HEK293 (cell line): ENCODE results near the gene SFXN3.

Experiments used
- BCL11A ChIP-seq: fragments of 450-650 bp; formaldehyde crosslinking; IDR thresholded peaks from 2 replicates; pipeline ENCODE4 v1.5.1; 2016; ENCODE audit warnings: low read depth, missing biosample characterization, missing genetic modification characterization
- IKZF3 ChIP-seq: fragments of 450-650 bp; IDR thresholded peaks from 2 replicates; pipeline ENCODE4 v1.5.0; 2018; ENCODE audit warnings: missing biosample characterization, mild to moderate bottlenecking, missing genetic modification characterization, moderate library complexity
- REPIN1 ChIP-seq: fragments of 450-650 bp; formaldehyde crosslinking; IDR thresholded peaks from 2 replicates; pipeline ENCODE4 v1.5.1; 2017; ENCODE audit warnings: missing biosample characterization, missing genetic modification characterization, low read depth
- TCF7L2 ChIP-seq: IDR thresholded peaks from 2 replicates; pipeline ENCODE4 v1.6.1; 2011; ENCODE audit warnings: low read depth, mild to moderate bottlenecking, inconsistent platforms, low read length, moderate library complexity, borderline replicate concordance
- TSHZ1 ChIP-seq: fragments of 450-650 bp; formaldehyde crosslinking; IDR thresholded peaks from 2 replicates; pipeline ENCODE4 v1.5.1; 2016; ENCODE audit warnings: missing biosample characterization, missing genetic modification characterization, borderline replicate concordance
- YY2 ChIP-seq: fragments of 450-650 bp; formaldehyde crosslinking; IDR thresholded peaks from 2 replicates; pipeline ENCODE4 v1.5.1; 2016; ENCODE audit warnings: missing biosample characterization, missing genetic modification characterization
- ZBTB17 ChIP-seq: fragments of 450-650 bp; formaldehyde crosslinking; IDR thresholded peaks from 2 replicates; pipeline ENCODE4 v1.5.1; 2016; ENCODE audit warnings: missing biosample characterization, missing genetic modification characterization
- ZBTB21 ChIP-seq: fragments of 450-650 bp; formaldehyde crosslinking; IDR thresholded peaks from 2 replicates; pipeline ENCODE4 v1.5.1; 2017; ENCODE audit warnings: missing biosample characterization, missing genetic modification characterization
- ZBTB49 ChIP-seq: fragments of 450-650 bp; formaldehyde crosslinking; IDR thresholded peaks from 2 replicates; pipeline ENCODE4 v1.5.1; 2016; ENCODE audit warnings: missing biosample characterization, missing genetic modification characterization, low read depth
- ZFHX2 ChIP-seq: fragments of 450-650 bp; formaldehyde crosslinking; conservative IDR thresholded peaks from 2 replicates; pipeline ENCODE4 v1.5.1; 2016; ENCODE audit warnings: missing biosample characterization, missing genetic modification characterization
- ZFP69B ChIP-seq: fragments of 450-650 bp; formaldehyde crosslinking; IDR thresholded peaks from 2 replicates; pipeline ENCODE4 v1.5.1; 2016; ENCODE audit warnings: missing biosample characterization, missing genetic modification characterization
- ZNF114 ChIP-seq: fragments of 450-650 bp; formaldehyde crosslinking; IDR thresholded peaks from 2 replicates; pipeline ENCODE4 v1.5.0; 2017; ENCODE audit warnings: missing biosample characterization, missing genetic modification characterization
- ZNF202 ChIP-seq: fragments of 450-650 bp; formaldehyde crosslinking; IDR thresholded peaks from 2 replicates; pipeline ENCODE4 v1.5.1; 2016; ENCODE audit warnings: missing biosample characterization, missing genetic modification characterization, borderline replicate concordance
- ZNF223 ChIP-seq: fragments of 450-650 bp; formaldehyde crosslinking; IDR thresholded peaks from 2 replicates; pipeline ENCODE4 v1.5.1; 2016; ENCODE audit warnings: missing biosample characterization, missing genetic modification characterization
- ZNF26 ChIP-seq: fragments of 450-650 bp; formaldehyde crosslinking; IDR thresholded peaks from 2 replicates; pipeline ENCODE4 v1.5.1; 2016; ENCODE audit warnings: missing biosample characterization, missing genetic modification characterization
- ZNF280D ChIP-seq: fragments of 450-650 bp; formaldehyde crosslinking; IDR thresholded peaks from 2 replicates; pipeline ENCODE4 v1.5.1; 2016; ENCODE audit warnings: missing biosample characterization, missing genetic modification characterization
- ZNF350 ChIP-seq: fragments of 450-650 bp; formaldehyde crosslinking; IDR thresholded peaks from 2 replicates; pipeline ENCODE4 v1.5.0; 2017; ENCODE audit warnings: missing biosample characterization, mild to moderate bottlenecking, missing genetic modification characterization
- ZNF362 ChIP-seq: fragments of 450-650 bp; formaldehyde crosslinking; IDR thresholded peaks from 2 replicates; pipeline ENCODE4 v1.5.1; 2016; ENCODE audit warnings: missing biosample characterization, missing genetic modification characterization
- ZNF391 ChIP-seq: fragments of 450-650 bp; formaldehyde crosslinking; IDR thresholded peaks from 2 replicates; pipeline ENCODE4 v1.5.1; 2016; ENCODE audit warnings: low read depth, missing biosample characterization, missing genetic modification characterization, borderline replicate concordance
- ZNF473 ChIP-seq: fragments of 450-650 bp; formaldehyde crosslinking; IDR thresholded peaks from 2 replicates; pipeline ENCODE4 v1.5.1; 2017; ENCODE audit warnings: missing biosample characterization, missing genetic modification characterization
- ZNF501 ChIP-seq: fragments of 450-650 bp; formaldehyde crosslinking; IDR thresholded peaks from 2 replicates; pipeline ENCODE4 v1.5.1; 2016; ENCODE audit warnings: missing biosample characterization, missing genetic modification characterization
- ZNF514 ChIP-seq: fragments of 450-650 bp; formaldehyde crosslinking; IDR thresholded peaks from 2 replicates; pipeline ENCODE4 v1.5.1; 2016; ENCODE audit warnings: missing biosample characterization, missing genetic modification characterization
- ZNF529 ChIP-seq: fragments of 450-650 bp; formaldehyde crosslinking; IDR thresholded peaks from 2 replicates; pipeline ENCODE4 v1.5.1; 2017; ENCODE audit warnings: missing genetic modification characterization, missing biosample characterization; ENCODE audit not compliant: insufficient replicate concordance
- ZNF701 ChIP-seq: fragments of 450-650 bp; formaldehyde crosslinking; IDR thresholded peaks from 2 replicates; pipeline ENCODE4 v1.5.1; 2016; ENCODE audit warnings: missing biosample characterization, missing genetic modification characterization
- ZNF76 ChIP-seq: fragments of 450-650 bp; formaldehyde crosslinking; IDR thresholded peaks from 2 replicates; pipeline ENCODE4; 2016; ENCODE audit warnings: low read depth, missing biosample characterization, missing genetic modification characterization, borderline replicate concordance
- ZSCAN23 ChIP-seq: fragments of 450-650 bp; formaldehyde crosslinking; IDR thresholded peaks from 2 replicates; pipeline ENCODE4 v1.5.1; 2016; ENCODE audit warnings: missing biosample characterization, missing genetic modification characterization
- ZSCAN4 ChIP-seq: fragments of 450-650 bp; formaldehyde crosslinking; IDR thresholded peaks from 2 replicates; pipeline ENCODE4 v1.5.1; 2017; ENCODE audit warnings: missing biosample characterization, missing genetic modification characterization

The SFXN3 gene

GRCh38 chr10:101041252-101041761 is 10.3 kb downstream of the SFXN3 start (continued):
- TF ChIP-seq ZNF280D (tag by site-specific recombination) (no peak), ZSCAN23 (tag by site-specific recombination) (no peak), ZBTB21 (tag by site-specific recombination) (no peak), ZNF391 (tag by site-specific recombination) (no peak), YY2 (tag by site-specific recombination) (no peak), ZFP69B (tag by site-specific recombination) (no peak; the same call in 1 of the 2 replicates), ZNF350 (tag by site-specific recombination) (no peak), ZSCAN4 (no peak), TCF7L2 (no peak), ZNF362 (tag by site-specific recombination) (peak; percentile 98), ZNF701 (tag by site-specific recombination) (no peak), ZNF114 (no peak), ZNF202 (tag by site-specific recombination) (no peak), ZBTB49 (tag by site-specific recombination) (no peak), ZNF501 (tag by site-specific recombination) (no peak), ZNF514 (no peak), REPIN1 (tag by site-specific recombination) (no peak), ZNF26 (tag by site-specific recombination) (no peak), IKZF3 (tag by site-specific recombination) (no peak), ZNF223 (tag by site-specific recombination) (no peak), ZNF473 (tag by site-specific recombination) (no peak), ZFHX2 (tag by site-specific recombination) (no peak), TSHZ1 (no peak), ZNF529 (tag by site-specific recombination) (no peak), ZBTB17 (tag by site-specific recombination) (peak; percentile 71), BCL11A (tag by site-specific recombination) (no peak), ZNF76 (tag by site-specific recombination) (no peak)
